Measurements from ENCODE around the gene XPO6.

DNA sequence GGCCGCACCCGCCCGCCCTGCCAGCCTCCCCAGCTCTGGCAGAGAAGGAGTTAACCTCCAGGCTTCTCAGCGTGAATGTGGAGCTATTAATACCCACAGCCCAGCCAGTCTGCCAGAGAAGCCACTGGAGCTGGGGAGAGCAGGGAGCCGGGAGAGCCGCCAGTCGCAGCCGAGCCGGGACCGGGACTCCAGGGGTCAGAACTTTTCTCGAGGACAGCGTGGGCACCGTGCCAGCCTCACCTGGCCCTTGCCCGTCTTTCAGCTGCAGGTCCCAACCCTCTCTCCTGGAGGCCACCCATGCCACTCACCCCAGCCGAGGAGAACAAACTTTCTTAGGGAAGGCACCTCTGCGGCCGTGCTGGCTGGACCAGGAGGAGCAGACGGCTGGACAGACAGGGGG, 46.8 kb upstream of the XPO6 start:
- TF ChIP-seq, protein P1, sequence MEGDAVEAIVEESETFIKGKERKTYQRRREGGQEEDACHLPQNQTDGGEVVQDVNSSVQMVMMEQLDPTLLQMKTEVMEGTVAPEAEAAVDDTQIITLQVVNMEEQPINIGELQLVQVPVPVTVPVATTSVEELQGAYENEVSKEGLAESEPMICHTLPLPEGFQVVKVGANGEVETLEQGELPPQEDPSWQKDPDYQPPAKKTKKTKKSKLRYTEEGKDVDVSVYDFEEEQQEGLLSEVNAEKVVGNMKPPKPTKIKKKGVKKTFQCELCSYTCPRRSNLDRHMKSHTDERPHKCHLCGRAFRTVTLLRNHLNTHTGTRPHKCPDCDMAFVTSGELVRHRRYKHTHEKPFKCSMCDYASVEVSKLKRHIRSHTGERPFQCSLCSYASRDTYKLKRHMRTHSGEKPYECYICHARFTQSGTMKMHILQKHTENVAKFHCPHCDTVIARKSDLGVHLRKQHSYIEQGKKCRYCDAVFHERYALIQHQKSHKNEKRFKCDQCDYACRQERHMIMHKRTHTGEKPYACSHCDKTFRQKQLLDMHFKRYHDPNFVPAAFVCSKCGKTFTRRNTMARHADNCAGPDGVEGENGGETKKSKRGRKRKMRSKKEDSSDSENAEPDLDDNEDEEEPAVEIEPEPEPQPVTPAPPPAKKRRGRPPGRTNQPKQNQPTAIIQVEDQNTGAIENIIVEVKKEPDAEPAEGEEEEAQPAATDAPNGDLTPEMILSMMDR (conservative IDR thresholded peaks at IDR 0.05; ENCODE audit: low read depth, low read length) = no peak
- TF ChIP-seq EZH2 (IDR thresholded peaks at IDR 0.05; ENCODE audit: low read length, unreplicated experiment) (no peak), EZH2phosphoT487 (IDR thresholded peaks at IDR 0.05; ENCODE audit: borderline replicate concordance, low read length) (no peak)

All from PC-3 (cell line).